Transverse colon (tissue), 4 donors: ENCODE results near the gene ELN.

Source experiments
- POLR2AphosphoS5 ChIP-seq, 3 donors: sonication (generic); formaldehyde crosslinking; IDR thresholded peaks; one replicate each; pipeline ENCODE4 v1.6.1; 2016; ENCODE audit warnings: antibody characterized with exemption in 3 of 3
- TF ChIP-seq, protein P1 (sequence below), 5 experiments: fragments of 200-600 bp in 3 of 5; fragments of 450-650 bp in 2 of 5; sonication (generic) in 3 of 5; IDR thresholded peaks; 1 replicate in 2 of 5; 2 replicates in 3 of 5; pipeline ENCODE4 v1.5.1; 2016 to 2017; ENCODE audit warnings: antibody characterized with exemption in 5 of 5, inconsistent platforms in 3 of 5, mild to moderate bottlenecking in 2 of 5, moderate library complexity in 1 of 5

DNA sequence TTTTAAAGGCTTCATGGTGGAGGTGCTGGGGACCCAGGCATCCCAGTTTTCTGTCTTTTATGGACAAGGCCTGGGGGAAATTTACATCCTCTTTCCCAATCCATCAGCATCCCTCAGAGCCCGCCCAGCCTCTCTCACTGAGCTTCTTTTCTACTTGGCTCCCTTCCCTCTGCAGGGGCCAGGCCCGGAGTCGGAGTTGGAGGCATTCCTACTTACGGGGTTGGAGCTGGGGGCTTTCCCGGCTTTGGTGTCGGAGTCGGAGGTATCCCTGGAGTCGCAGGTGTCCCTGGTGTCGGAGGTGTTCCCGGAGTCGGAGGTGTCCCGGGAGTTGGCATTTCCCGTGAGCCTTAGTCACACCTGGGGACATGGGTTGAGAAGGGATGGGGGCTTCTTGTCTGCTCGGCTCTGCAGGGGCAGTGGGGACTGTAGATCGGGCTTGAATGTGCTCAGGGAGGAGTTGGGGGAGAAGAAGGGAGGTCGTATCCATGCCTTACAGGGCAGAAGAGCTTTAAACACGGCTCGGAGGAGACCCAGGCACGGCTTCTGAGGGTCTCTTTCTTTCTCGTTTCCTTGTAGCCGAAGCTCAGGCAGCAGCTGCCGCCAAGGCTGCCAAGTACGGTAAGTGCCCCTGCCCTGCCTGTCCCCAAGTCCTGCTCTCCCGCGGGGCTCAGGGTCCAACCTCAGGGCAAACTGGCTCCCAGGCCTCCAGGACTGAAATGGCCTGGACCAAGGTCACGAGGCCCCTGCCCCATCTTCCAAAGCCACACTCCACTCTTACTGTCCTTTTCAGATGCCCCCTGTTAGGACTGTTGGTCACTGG, 28.3 kb downstream of the ELN start:
- TF ChIP-seq POLR2AphosphoS5 (IDR thresholded peaks at IDR 0.05): no peak
- TF ChIP-seq, protein P1, sequence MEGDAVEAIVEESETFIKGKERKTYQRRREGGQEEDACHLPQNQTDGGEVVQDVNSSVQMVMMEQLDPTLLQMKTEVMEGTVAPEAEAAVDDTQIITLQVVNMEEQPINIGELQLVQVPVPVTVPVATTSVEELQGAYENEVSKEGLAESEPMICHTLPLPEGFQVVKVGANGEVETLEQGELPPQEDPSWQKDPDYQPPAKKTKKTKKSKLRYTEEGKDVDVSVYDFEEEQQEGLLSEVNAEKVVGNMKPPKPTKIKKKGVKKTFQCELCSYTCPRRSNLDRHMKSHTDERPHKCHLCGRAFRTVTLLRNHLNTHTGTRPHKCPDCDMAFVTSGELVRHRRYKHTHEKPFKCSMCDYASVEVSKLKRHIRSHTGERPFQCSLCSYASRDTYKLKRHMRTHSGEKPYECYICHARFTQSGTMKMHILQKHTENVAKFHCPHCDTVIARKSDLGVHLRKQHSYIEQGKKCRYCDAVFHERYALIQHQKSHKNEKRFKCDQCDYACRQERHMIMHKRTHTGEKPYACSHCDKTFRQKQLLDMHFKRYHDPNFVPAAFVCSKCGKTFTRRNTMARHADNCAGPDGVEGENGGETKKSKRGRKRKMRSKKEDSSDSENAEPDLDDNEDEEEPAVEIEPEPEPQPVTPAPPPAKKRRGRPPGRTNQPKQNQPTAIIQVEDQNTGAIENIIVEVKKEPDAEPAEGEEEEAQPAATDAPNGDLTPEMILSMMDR (IDR thresholded peaks at IDR 0.05): no peak
